GM21423 (cell line): ENCODE data around the gene BICRAL.

Source experiments
- ATAC-seq: cut with Tn5 transposase; IDR thresholded peaks from one replicate; pipeline ENCODE4 v1.9.1; 2021; ENCODE audit warnings: mild to moderate bottlenecking, moderate library complexity; ENCODE audit not compliant: unreplicated experiment

Gene BICRAL

DNA sequence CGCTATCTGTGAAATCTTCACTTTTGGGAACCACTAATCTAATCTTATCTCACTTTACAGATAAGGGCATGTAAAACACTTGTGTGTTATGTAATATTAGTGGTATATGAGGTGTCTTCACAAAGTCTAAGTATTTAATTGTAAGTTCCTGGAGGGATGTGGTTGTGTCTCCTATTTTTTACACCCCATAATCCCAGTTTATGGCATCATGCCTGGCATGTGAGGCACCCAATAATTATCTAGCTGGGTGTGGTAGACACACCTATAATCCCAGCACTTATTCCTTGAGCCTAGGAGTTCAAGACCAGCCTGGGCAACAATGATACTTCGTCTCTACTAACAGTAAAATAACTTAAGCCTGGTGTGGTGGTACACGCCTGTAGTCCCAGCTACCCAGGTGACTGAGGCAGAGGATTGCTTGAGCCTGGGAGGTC lies 19.4 kb upstream of the BICRAL start:
- no peak for ATAC-seq

DNA sequence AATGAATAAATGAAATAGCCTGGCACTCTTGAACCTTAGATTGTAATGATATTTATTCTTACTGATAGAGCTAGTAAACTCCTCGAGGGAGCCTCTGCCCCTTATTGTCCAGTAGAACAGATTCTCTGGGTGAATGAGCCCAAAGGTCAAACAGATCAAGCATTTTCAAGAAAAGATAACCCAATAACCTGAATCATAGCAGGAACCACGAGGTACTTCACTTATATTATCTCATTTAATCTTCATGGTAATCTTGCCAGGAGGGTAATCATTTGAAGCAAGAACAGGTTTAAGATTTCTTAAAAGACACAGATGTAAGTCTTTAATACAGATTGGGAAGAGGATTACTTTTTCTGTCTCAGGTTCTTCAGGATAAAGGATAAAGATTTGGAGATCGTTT lies 18.9 kb upstream of the BICRAL start:
- ATAC-seq: no peak

DNA sequence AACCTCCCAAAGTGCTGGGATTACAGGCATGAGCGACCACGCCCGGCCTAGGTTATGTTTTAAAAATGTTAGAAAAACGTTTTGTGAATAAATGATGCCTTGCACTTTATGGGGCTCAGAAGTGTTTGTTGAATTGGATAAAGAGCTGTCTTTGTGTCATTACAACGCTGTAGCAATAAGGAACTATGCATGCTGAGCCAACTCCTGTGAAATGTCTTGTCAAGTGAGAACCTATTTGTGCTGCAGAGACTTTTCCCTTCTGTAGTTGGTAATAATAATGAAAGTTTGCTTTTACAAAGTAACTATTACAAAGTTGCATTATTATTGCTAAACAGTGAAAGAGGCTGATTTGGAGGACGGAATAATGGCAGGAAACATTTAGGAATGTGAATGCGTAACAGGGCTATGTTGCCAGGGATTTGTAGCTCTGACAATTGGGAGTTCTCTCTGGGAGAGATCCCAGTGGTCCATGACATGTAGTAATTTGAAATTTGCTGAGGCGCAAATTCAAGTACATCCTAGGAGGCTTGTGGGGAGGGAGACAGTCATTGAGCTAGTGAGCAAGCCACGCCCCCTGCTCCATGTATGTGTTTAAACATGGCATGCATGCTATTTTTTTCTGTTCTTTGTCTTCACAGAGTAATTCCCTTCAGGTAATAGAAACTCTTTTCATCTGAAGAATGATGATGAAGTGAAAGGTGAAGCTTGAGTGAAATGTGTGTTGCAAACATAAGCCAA lies 16.8 kb upstream of the BICRAL start:
- ATAC-seq: no peak

DNA sequence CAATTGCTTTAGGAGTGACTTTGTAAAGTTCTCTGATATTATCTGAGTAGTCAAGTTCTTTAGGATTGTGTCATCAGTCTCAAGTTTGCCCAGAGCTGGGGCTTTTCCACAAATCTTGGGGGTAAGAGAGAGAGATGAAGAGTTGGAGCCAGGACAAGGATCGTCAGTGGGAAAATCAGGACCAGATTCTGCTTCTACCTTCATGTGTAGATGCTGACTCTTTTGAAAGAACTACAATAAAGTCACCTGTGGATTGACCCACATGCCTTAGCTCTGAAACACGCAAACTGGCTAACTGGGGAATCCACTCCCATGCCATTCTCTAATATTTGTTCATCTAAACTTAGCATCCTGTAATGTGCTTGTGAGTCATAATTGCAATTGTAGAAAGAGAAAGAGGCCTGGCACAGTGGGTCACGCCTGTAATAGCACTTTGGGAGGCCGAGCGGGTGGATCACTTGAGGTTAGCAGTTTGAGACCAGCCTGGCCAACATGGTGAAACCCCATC lies 15.6 kb upstream of the BICRAL start:
- no peak for ATAC-seq

DNA sequence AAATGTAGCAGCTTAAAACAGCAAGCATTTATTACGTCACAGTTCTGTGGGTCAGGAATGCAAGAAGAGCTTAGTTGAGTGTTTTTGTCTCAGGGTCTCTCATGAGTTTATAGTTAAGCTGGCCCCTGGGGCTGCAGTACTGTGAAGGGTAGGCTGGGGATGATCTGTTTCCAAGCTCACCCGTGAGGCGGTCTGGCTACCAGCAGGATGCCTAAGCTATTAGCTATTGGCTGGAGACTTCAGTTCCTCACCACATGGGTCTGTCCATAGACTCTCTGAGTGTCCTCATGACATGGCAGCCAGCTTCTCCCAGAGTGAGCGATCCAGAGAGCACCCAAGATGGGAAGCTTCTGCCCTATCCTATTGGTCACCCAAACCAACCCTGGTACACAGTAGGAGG lies 12.8 kb upstream of the BICRAL start:
- ATAC-seq: no peak

DNA sequence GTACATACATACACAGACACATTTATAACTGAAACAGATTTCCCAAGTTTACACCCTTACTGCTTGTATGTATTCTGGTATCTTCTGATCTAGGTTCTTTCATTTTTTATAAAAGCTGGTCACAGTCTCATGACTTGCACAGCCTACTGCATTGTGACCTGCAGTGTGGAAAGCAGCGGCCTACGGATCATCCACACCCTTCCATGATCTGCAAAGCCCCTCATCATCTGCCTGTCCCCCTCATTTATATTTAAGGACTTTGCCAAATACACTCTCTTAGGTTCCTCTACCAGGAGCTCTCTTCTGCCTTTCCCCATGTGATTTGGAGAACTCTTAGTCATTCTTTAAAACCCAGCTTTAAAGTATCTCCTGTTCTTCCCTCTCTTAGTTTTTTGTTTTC lies 12.0 kb upstream of the BICRAL start:
- ATAC-seq: no peak

DNA sequence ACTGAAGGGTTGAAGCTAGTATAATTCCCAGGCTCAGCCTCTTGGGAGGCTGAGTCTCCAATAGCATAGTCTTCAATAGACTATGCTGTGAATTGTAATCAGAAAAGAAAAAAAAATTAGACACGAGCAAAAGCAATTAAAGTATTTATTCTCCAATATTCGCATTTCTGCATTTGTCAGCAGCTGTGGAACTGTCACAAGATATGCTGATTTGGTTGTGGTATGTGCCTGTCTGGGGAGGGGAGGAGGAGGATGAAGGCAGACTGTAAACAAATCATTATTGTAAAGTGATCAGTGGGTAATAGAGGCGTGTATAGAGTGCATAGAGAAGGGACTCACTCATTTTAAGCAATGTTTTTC lies 10.1 kb upstream of the BICRAL start:
- ATAC-seq: peak; percentile 22

DNA sequence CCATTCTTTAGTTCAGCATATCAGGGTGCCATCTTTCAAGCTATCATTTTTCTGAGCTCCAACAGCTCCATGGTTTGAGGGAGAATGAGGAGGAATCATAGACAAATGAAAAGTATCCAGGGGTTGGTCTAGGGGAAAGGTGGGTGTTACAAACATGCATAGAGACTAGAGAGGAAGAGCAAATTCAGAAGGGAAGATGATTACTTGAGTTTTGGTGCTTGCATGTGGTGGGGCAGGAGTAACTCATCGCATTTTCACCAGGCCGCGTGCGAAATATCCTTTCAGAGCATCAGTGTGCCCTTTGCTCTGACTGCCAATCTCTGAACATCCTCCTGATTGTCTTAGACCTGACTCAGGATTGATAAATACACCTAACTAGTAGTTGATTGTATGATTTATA lies 7.7 kb upstream of the BICRAL start:
- ATAC-seq: no peak

DNA sequence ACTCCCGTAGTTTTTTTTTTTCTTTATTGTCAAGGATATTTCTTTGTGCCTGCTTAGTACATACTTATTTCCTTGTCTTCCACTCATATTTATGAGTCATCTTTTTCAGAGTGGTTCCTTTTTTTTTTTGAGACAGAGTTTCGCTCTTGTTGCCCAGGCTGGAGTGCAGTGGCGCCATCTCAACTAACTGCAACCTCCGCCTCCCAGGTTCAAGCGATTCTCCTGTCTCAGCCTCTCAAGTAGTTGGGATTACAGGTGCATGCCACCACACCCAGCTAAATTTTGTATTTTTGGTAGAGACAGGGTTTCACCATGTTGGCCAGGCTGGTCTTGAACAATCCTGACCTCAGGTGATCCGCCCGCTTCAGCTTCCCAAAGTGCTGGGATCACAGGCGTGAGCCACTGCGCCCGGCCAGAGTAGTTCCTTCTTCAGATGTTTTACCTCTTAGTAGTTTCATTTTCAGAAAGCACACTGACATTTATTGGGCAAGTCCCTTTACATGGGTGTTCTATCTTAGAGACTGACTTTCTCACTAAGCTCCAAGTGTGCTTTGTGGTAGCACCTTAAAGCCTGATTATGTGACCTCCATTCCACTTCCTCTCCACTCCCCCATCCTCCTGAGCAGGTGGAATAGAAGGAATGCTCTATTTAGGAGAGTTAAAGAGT lies 6.9 kb upstream of the BICRAL start:
- peak; percentile 40 for ATAC-seq

DNA sequence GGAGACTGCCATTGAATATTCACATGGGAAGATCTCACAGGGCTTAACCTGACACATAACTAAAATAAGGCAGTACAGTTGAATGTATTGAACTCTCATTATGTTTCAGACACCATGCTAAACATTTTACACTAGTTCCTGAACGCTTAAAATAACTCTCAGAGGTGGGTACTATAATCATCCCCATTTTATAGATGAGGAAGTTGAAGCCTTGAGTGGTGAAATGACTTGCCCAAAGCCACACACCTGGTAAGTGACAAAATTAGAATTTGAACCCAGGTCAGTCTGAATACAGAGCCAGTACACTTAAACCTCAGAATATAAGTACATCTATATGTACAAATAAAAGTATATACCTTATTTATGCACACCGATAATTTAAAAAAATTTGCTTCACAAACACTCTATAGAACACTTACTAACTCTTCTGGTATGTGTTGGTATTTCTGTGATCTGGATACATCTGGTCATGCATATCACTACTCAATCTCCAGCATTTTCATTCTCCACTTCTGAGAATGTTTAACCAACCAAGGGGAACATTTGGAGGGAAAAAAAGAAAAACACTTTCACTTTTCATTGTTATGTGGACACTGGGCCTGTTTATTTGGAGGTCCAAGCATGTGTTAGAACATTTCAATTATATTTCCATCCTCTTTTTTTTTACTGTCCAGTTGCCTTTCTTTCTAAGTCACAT lies 4.6 kb upstream of the BICRAL start:
- ATAC-seq: no peak

DNA sequence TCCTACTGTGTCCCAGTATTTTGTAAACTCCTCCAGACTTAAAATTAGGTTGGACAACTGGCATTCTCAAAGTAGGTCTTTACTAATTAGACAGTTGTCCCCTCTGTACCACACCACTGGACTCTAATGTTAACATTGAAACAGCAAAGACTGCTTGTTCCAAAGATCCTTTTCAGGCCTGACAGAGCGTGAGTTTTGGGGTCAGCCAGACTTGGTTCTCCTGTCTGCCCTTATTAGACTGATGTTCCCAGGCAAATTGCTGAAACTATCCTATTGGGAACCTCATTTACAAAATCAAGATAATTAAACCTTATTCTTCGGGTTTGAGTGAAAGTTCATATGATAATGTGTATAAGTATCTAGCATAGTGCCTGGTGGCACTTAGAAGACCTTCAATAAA lies 3.7 kb upstream of the BICRAL start:
- ATAC-seq: no peak

DNA sequence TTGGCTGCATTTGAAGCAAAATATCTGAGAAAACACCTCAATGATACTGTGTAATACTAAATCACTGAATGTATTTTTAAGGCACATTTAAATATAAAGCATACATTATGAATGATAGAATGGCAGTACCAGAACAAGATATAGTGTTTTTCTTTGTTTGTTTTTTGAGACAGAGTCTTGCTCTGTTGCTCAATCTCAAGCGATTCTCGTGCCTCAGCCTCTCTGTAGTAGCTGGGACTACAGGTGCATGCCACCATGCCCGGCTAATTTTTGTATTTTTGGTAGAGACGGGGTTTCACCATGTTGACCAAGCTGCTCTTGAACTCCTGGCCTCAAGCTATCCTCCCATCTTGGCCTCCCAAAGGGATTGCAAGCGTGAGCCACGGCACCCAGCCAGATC lies 2.3 kb upstream of the BICRAL start:
- ATAC-seq: no peak

DNA sequence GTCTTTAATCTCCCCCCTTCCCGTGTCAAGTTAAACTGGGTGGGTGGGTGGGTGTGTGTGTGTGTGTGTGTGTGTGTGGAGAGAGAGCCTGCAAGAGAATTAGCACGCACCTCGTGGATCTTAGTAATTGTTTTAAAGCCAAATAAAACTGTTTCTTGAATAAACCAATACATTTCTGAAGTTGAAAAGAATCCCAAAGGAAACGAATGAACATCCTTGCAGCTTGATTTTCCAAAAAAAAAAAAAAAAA lies 381 bp upstream of the BICRAL start:
- ATAC-seq: no peak

DNA sequence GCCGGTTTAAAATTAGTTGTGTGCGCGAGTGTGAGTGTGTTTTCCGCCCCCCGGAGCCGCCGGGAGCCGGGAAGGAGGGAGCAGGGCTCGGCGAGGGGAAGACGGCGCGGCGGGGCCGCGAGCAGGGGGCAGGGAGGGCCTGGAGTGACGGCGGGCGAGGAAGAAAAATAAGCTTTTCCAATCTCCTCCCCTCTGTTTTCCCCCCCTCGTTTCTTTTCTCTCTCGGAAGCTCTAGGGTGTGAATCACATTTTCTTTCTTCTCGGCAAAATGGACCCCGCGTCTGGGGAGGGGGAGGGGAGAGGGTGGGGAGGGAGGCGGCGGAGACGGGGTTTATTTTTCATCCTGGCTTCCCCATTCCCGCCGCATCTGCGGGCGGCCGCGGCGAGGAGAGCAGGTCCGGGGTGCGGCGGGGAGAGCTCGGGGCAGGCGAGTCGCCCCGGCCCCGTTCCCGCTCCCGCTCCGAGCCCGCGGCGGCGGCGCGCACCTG lies 881 bp downstream of the BICRAL start:
- peak; percentile 26 for ATAC-seq

DNA sequence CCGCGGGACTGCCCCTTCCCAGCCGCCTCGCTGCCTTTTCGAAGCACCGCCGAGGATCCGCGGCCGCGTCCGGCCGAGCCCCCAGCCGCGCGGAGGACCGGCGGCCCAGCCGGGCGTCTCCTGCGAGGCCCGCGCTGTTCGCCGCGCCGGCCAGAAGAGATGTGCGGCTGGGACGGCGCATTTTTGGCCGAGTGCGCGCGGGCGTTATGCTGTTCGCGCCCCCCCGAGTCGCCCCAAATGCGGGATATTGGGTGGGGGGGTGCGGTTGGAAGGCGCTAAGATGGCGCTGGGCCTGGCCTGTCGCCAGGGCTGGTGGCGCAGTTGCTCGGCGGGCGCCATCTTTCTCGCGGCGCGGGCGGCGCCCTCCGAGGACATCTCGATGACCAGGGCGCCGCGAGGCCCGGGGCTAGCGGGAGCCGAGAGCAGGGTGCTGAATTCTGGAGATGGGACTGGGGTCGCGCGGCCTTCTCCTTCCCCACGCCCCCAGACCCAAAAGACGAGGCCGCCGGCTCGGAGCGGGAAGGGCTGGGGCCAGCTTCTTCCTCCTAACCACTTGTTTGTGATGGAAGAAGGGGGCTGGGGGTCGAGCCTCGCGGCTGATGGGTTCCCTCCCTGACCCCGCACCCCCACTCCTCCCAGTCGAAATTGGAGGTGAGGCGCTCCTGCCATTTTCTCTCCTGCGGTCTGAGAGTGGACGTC lies 1.5 kb downstream of the BICRAL start:
- ATAC-seq: peak; percentile 43

DNA sequence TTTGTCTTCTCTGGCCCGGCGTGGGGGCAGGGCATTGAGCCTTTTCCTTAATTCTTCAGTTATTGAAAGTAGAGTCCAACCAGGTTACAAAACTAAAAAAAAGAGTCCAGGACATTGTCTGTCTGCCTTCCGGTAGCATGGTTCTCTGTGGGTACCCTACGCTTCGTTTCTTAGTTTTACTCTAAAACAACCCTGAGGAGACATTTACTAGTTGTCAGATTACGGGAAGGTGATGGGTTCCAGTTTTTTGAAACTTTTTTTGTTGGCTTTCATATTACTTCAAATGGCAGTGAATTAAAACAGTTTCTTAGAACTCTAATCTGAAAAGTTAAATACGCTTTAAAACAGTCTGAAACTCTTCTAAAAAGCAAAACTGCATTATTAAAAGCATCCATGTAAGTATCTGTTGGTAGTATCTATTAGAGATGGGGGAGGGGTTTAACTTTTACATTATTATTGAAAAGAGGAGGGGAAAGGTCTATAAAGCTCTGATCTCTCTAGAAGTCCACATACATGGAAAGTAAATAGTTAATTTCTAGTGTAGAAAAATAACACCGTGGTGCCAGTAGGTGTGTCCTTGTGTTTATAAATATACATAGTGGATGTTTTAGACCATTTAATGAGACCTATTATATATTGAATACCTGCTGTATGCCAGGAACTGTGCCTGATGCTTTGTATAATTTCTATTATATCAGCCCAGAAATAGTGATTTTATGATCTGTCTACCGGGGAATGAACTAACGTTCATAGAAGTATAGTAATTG lies 2.2 kb downstream of the BICRAL start:
- ATAC-seq: no peak

DNA sequence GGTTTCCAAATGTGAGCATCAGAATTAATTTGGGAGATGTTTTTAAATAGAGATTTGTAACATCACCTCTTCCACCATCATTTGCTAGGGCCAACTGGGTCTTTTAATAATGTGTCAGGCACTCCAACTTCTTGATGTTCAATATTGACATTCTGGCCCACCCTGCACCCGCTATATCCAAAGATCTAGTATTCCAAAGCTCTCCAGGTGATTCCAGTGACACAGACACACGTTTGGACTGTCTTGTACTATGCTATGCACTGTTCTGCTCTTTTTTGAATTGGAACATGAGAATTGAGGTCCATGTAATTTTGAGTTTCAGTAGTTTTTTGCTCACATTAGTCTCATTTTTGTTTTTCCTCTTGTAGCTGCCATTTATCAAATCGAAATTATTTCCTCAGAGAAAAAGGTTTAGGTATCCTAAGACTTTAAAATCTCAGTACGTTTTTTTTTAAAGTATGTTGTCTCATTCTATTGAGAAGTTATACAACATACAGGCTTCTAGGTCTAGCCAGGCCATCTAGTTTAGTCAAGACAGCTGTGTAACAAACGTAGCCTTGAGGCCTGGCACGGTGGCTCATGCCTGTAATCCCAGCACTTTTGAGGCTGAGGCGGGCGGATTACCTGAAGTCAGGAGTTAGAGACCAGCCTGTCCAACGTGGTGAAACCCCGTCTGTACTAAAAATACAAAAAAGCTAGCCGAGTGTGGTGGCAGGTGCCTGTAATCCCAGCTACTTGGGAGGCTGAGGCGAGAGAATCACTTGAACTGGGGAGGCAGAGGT lies 3.1 kb downstream of the BICRAL start:
- no peak for ATAC-seq

DNA sequence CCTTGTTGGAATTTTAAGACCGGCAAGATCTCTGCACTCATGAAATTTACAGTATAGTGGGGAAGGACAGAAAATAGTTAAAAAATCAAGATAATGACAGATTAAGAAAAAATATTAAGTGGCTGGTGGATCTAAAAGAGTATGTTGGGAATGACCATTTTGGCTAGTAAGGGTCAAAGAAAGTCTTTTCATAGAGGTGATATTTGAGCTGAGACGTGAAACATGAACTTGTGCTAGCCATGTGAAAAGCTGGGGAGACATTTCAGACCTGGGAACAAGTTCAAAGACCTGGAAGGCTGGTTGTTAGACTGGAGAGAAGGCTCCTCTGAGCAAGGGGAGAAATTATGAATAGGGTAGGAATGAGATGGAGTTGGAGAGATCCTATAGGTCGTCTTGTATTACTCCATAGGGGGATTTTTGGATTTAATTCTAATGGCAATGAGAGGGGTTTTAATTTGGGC lies 4.7 kb downstream of the BICRAL start:
- no peak for ATAC-seq

DNA sequence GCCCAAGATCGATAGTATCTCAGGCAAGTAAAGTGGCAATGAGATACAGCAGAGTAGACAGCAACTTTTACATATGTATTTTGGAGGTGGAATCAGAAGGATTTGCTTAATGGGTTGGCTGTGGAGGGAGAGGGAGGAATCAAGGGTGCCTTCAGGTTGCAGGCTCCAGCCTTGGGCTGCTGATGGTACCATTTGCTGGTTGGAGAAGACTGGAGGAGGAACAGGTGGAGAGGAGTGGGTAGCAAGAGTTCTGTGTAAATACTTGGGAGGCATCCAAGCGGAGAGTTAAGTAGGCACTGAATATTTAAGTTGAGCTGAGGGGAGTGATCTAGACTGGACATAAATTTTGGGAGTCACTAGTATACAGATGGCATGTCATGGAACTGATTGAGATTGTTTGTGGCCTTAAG lies 5.2 kb downstream of the BICRAL start:
- ATAC-seq: no peak

DNA sequence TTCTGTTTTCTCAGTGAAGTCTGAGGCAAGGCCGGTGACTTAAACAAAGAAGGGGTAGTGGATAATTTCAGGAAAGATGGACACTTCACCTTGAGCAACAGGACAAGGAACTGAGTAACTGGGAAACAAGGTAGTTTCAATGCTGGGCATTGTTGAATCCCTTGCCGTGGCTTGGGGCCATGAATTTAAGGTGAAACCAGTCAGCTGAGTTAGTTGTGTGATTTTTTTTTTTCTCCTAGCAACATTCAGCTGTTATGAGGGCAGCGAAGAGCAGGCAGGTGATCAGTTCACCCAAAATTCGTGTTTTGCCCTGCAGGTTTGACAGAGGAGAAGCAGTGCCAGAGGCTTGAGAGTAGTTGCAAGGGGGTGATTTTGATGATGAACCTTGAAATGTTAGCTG lies 6.8 kb downstream of the BICRAL start:
- ATAC-seq: no peak
